ENCODE results near the gene TPSD1. TPM values are rescaled to one million over a fixed set of nuclear protein-coding genes. Genes with fewer than 3 reads are reported as not detected.

The TPSD1 gene
- total RNA-seq, 1 experiment from 2014 or later = not detected

DNA sequence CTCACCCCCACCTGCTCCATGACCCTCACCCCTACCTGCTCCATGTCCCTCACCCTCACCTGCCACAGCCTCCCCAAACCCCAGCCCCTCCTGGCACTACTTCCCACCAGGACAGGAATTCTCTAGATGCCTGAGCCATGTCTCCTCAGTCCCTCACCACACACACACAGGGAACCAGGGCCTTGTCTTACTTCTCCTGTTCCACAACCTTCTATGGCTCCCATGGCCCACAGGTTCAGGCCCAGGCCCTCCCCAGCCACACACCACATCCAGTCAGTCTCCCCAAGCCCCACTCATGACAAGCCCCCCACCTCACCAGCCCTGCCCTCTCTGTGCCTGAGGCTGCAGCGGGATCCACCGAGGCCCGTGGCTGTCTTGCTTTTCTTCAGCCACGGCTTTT is 50.5 kb downstream of the TPSD1 start:
- no peak overlapping the region for H2AFZ ChIP-seq (ENCODE audit: low read length)
- H3K4me1 ChIP-seq (ENCODE audit: insufficient read depth, low read length) = peaks cover 13% of the 10 kb centered on the region; the same call in 1 of the 2 replicates
- intact Hi-C loops (cut with micrococcal nuclease) = no loop called here
- H3K79me2 ChIP-seq (ENCODE audit: low read length) = peaks cover 15% of the 10 kb centered on the region
- no peaks in the 10 kb centered on the region for H3K9me3 ChIP-seq (ENCODE audit: low read length)
- H3K27me3 ChIP-seq (ENCODE audit: low read length) = no peaks in the 10 kb centered on the region
- no peak overlapping the region for H3K27ac ChIP-seq (ENCODE audit: low read length)
- H3K9me2 ChIP-seq (replicated peaks; ENCODE audit: low read length) = no peaks in the 10 kb centered on the region
- DNase-seq = no peak
- no peak for ATAC-seq
- H3F3A ChIP-seq (ENCODE audit: low read length, unreplicated experiment) = no peaks in the 10 kb centered on the region
- POLR2A ChIA-PET (ENCODE audit: unreplicated experiment) = no interaction called here
- no TSS peak for BruUV-seq (replicated peaks)
- H4K20me1 ChIP-seq (ENCODE audit: low read length) = peaks cover 14% of the 10 kb centered on the region
- TF ChIP-seq EZH2 (IDR thresholded peaks at IDR 0.05; ENCODE audit: low read length, unreplicated experiment) = no peak
- no peak for TF ChIP-seq CTCF (conservative IDR thresholded peaks at IDR 0.05; ENCODE audit: low read depth, low read length)
- TF ChIP-seq EZH2phosphoT487 (IDR thresholded peaks at IDR 0.05; ENCODE audit: borderline replicate concordance, low read length) = no peak
- H3K4me3 ChIP-seq (ENCODE audit: low read length) = no peak overlapping the region
- H3K9ac ChIP-seq (ENCODE audit: low read length) = no peak overlapping the region
- H3K36me3 ChIP-seq (ENCODE audit: low read depth, low read length) = no peaks in the 10 kb centered on the region
- CTCF ChIA-PET = no interaction called here
- H3K4me2 ChIP-seq (ENCODE audit: low read length) = no peak overlapping the region

DNA sequence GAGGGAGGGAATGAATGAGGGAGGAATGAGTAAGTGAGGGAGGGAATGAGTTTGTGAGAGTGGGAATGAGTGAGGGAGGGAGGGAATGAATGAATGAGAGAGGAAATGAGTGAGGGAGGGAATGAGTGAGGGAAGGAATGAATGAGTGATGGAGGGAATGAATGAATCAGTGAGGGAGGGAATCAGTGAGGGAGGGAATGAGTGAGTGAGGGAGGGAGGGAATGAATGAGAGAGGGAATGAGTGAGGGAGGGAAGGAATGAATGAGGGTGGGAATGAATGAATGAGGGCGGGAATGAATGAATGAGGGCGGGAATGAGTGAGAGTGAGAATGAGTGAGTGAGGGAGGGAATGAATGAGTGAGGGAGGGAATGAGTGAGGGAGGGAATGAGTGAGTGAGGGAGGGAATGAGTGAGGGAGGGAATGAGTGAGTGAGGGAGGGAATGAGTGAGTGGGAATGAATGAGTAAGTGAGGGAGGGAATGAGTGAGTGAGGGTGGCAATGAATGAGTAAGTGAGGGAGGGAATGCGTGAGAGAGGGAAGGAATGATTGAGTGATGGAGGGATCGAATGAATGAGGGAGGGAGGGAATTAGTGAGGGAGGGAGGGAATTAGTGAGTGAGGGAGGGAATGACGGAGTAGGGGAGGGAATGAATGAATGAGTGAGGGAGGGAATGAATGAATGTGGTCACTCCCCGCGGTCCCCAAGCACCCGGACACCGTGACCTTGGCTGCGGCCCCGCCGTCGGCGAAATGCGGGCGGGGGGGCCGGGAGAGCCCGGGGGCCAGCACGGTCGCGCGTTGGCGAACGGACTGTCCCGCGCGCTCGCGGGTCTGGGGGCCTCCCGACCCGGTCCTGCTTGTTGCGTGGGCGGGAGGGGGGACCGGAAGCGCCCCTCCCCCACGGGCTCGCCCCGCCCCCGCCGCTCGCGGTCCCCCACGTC is 52.4 kb downstream of the TPSD1 start:
- peak overlapping the region; percentile 75; the same call in 1 of the 2 replicates for H2AFZ ChIP-seq (ENCODE audit: low read length)

More for the DNA sequence above, 52.4 kb downstream of the TPSD1 start:
- ATAC-seq (peak; percentile 16), DNase-seq (peak; percentile 49)
- Histone ChIP-seq H3K9me3 (ENCODE audit: low read length) (no peaks in the 10 kb centered on the region), H3K27ac (ENCODE audit: low read length) (peak overlapping the region; percentile 40; the same call in 1 of the 2 replicates), H3K36me3 (ENCODE audit: low read depth, low read length) (0 out of 2 replicates have a peak, but pooled peaks cover 7% of the 10 kb centered on the region), H3K27me3 (ENCODE audit: low read length) (no peaks in the 10 kb centered on the region), H3K79me2 (ENCODE audit: low read length) (peaks cover 35% of the 10 kb centered on the region), H3K4me1 (ENCODE audit: insufficient read depth, low read length) (peaks cover 15% of the 10 kb centered on the region; the same call in 1 of the 2 replicates), H3K4me3 (ENCODE audit: low read length) (peak overlapping the region; percentile 79), H3K4me2 (ENCODE audit: low read length) (peak overlapping the region; percentile 98; the same call in 1 of the 2 replicates), H3F3A (ENCODE audit: low read length, unreplicated experiment) (no peaks in the 10 kb centered on the region), H3K9me2 (replicated peaks; ENCODE audit: low read length) (no peaks in the 10 kb centered on the region), H3K9ac (ENCODE audit: low read length) (peak overlapping the region; percentile 100; the same call in 1 of the 2 replicates), H4K20me1 (ENCODE audit: low read length) (peaks cover 32% of the 10 kb centered on the region)
- BruUV-seq (replicated peaks) = no TSS peak
- POLR2A ChIA-PET (ENCODE audit: unreplicated experiment) = no interaction called here
- CTCF ChIA-PET = no interaction called here
- intact Hi-C loops (cut with micrococcal nuclease) = no loop called here
- TF ChIP-seq EZH2 (IDR thresholded peaks at IDR 0.05; ENCODE audit: low read length, unreplicated experiment) = no peak
- no peak for TF ChIP-seq EZH2phosphoT487 (IDR thresholded peaks at IDR 0.05; ENCODE audit: borderline replicate concordance, low read length)
- TF ChIP-seq CTCF (conservative IDR thresholded peaks at IDR 0.05; ENCODE audit: low read depth, low read length) = no peak

Other genes starting within 250 kb of the TPSD1 start
- 0.51 and 1.0 TPM in 2 replicates for gene SSTR5, start 183.3 kb upstream of the TPSD1 start, total RNA-seq (2014; rRNA removed)
- not detected in 2 replicates for gene C1QTNF8, start 159.8 kb upstream of the TPSD1 start, total RNA-seq (2014; rRNA removed)
- gene CACNA1H, start 103.0 kb upstream of the TPSD1 start, total RNA-seq (2014; rRNA removed) = 4.1 and 7.8 TPM in 2 replicates
- gene TPSG1, start 30.8 kb upstream of the TPSD1 start, total RNA-seq (2014; rRNA removed) = not detected in 2 replicates
- gene TPSB2, start 25.9 kb upstream of the TPSD1 start, total RNA-seq (2014; rRNA removed) = not detected in 2 replicates
- not detected in 2 replicates for gene TPSAB1, start 15.4 kb upstream of the TPSD1 start, total RNA-seq (2014; rRNA removed)
- gene UBE2I, start 53.6 kb downstream of the TPSD1 start, total RNA-seq (2014; rRNA removed) = 71.3 and 116 TPM in 2 replicates
- gene BAIAP3, start 77.6 kb downstream of the TPSD1 start, total RNA-seq (2014; rRNA removed) = 13.1 and 18.2 TPM in 2 replicates
- 117 and 142 TPM in 2 replicates for gene TSR3, start 95.8 kb downstream of the TPSD1 start, total RNA-seq (2014; rRNA removed)
- gene GNPTG, start 95.9 kb downstream of the TPSD1 start, total RNA-seq (2014; rRNA removed) = 36.0 and 36.3 TPM in 2 replicates
- gene UNKL, start 158.6 kb downstream of the TPSD1 start, total RNA-seq (2014; rRNA removed) = 18.8 and 33.9 TPM in 2 replicates
- gene UQCC4, start 164.7 kb downstream of the TPSD1 start, total RNA-seq (2014; rRNA removed) = 27.0 and 33.2 TPM in 2 replicates
- gene PERCC1, start 175.0 kb downstream of the TPSD1 start, total RNA-seq (2014; rRNA removed) = not detected in 2 replicates
- not detected in 2 replicates for gene CCDC154, start 188.5 kb downstream of the TPSD1 start, total RNA-seq (2014; rRNA removed)
- 48.2 and 66.6 TPM in 2 replicates for gene CLCN7, start 219.0 kb downstream of the TPSD1 start, total RNA-seq (2014; rRNA removed)
- gene PTX4, start 232.9 kb downstream of the TPSD1 start, total RNA-seq (2014; rRNA removed) = 0.22 and 0.40 TPM in 2 replicates
- gene TELO2, start 237.3 kb downstream of the TPSD1 start, total RNA-seq (2014; rRNA removed) = 37.8 and 61.3 TPM in 2 replicates